Subcutaneous adipose tissue (tissue), 4 donors: ENCODE data around the gene HOXB6. TPM values are rescaled to one million over a fixed set of nuclear protein-coding genes. Genes with fewer than 3 reads are reported as not detected.

ENCODE experiments used
- total RNA-seq, 4 donors: library from RNA; depleted of rRNA; stranded (reverse); fragments of >200 nt; gene quantifications; one replicate each; pipeline ENCODE4 v1.1.0, GENCODE V29; 2016
- TF ChIP-seq, protein P1 (sequence below): fragments of 450-650 bp; IDR thresholded peaks from one replicate; pipeline ENCODE4 v1.5.1; 2016; ENCODE audit warnings: low read depth, mild to moderate bottlenecking, control low read depth, antibody characterized with exemption, moderate library complexity

HOXB6 gene
- total RNA-seq, 4 donors from 2014 or later = 4.8 to 12.1 (median 8.9) TPM

- TF ChIP-seq, protein P1, sequence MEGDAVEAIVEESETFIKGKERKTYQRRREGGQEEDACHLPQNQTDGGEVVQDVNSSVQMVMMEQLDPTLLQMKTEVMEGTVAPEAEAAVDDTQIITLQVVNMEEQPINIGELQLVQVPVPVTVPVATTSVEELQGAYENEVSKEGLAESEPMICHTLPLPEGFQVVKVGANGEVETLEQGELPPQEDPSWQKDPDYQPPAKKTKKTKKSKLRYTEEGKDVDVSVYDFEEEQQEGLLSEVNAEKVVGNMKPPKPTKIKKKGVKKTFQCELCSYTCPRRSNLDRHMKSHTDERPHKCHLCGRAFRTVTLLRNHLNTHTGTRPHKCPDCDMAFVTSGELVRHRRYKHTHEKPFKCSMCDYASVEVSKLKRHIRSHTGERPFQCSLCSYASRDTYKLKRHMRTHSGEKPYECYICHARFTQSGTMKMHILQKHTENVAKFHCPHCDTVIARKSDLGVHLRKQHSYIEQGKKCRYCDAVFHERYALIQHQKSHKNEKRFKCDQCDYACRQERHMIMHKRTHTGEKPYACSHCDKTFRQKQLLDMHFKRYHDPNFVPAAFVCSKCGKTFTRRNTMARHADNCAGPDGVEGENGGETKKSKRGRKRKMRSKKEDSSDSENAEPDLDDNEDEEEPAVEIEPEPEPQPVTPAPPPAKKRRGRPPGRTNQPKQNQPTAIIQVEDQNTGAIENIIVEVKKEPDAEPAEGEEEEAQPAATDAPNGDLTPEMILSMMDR = no peak
Measured at GRCh38 chr17:48596735-48597527, 7.9 kb downstream of the HOXB6 start.

- TF ChIP-seq, protein P1 = no peak
Measured at GRCh38 chr17:48596000-48596734, 8.6 kb downstream of the HOXB6 start.

- TF ChIP-seq, protein P1 = no peak
Measured at GRCh38 chr17:48595278-48595999, 9.3 kb downstream of the HOXB6 start.

GRCh38 chr17:48594538-48595277 lies 10.1 kb downstream of the HOXB6 start:
- TF ChIP-seq, protein P1 = no peak

DNA sequence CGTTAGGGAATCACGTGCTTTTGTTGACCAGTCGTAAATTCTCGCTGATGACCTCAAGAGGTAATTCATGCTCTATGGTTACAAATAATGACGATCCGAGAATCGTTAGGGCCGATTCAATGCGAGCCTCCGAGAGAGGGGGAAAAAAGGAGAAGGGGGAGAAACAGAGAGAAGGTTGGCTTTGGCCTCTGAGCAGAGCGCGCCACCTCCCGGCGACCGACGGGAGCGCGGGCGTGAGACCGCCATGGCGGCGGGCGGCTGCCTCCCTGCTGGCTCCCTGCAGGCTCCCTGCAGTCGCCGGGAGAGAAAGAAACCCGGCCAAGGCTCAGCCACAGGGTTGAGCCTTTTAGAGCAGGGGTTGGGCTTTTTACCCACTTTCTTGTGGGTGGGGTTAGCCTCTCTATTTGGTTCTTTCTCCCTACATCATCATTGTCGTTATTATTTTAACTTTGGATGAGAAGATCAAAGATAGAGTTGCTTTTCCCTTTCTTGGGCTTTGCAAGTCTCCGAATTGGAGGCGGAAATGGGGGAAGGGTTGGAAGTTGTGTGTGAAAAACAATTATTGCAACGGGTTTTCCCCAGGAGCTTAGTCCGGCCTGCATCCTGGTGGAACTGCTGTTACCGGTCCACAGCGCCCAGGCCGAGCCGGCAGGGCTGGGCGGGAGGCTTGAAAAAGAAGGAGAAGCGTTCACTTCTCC lies 10.8 kb downstream of the HOXB6 start:
- TF ChIP-seq, protein P1 = no peak

- TF ChIP-seq, protein P1 = no peak
Measured at GRCh38 chr17:48593126-48593829, 11.5 kb downstream of the HOXB6 start, which contains the start of gene HOXB5. Gene HOXB5, minus strand, starts transcription at chr17:48593779. Its CDS starts 97 bp downstream, at chr17:48593682.
